AG04449 (cell line): Measurements from ENCODE around the gene TAF11L10.
"Not testable (repeated sequence)": the region's sequence is repeated elsewhere in the genome, so short reads cannot be mapped to it uniquely, and the experiment has no call there.

ENCODE experiments used
- CTCF ChIA-PET: fragments of 350-600 bp; formaldehyde crosslinking; extraction: SDS; loops from one replicate; lab custom pipeline; 2021; ENCODE audit warnings: antibody characterized with exemption; lab: Yijun Ruan, JAX
- POLR2A ChIA-PET: fragments of 400-600, 350-600 bp; formaldehyde crosslinking; extraction: SDS; loops from one replicate; lab custom pipeline; 2020; ENCODE audit warnings: antibody characterized with exemption, inconsistent platforms; lab: Yijun Ruan, JAX
- DNase-seq: peaks from one replicate; pipeline ENCODE4 v3.0.0-alpha.2; 2010; ENCODE audit warnings: low read depth, low spot score
- H3K4me3 ChIP-seq: 2 replicates; pipeline ENCODE4 v1.5.1; 2011; ENCODE audit warnings: low read depth, mild to moderate bottlenecking, control low read depth, low read length
- CTCF ChIP-seq: IDR thresholded peaks from one replicate; pipeline ENCODE4 v1.5.1; 2011; ENCODE audit warnings: mild to moderate bottlenecking, moderate library complexity, low read length, control low read depth, inconsistent platforms; ENCODE audit not compliant: insufficient read depth; ENCODE audit errors: missing control alignments

The TAF11L10 gene

GRCh38 chr5:17597728-17598127 lies at the start of gene TAF11L10:
Gene TAF11L10, minus strand, starts transcription at chr5:17597828.
- CTCF ChIA-PET, H3K4me3 ChIP-seq, POLR2A ChIA-PET, DNase-seq: not testable (repeated sequence)

DNA sequence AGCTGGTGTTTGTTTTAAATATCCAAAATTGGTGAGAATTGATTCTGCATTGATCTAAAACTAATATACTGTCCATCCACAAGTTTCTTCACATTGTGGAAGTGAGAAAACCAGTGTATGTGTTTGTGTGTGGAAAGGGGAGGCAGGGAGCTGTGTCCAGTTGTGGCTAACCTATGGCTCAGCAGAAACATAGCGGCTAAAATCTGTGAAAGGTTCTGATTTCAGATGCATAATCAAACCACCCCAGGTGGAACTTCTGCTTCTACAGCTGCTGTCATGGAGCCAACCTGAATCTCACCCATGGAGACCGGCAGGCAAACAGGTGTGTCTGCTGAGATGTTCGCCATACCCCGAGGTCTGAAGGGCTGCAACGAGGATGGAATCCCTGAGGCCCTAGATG lies 36.5 kb upstream of the TAF11L10 start, which contains the start of gene TAF11L14:
TAF11L14 (plus strand) TSS at position 301 of the 400 bp plus-strand sequence.
- CTCF ChIA-PET: no interaction called here
- no peak for TF ChIP-seq CTCF
- no peak within 1 kb of the TSS for H3K4me3 ChIP-seq
- no peak for DNase-seq
- POLR2A ChIA-PET: no interaction called here

- CTCF ChIA-PET, H3K4me3 ChIP-seq, DNase-seq, POLR2A ChIA-PET: not testable (repeated sequence)
Measured at GRCh38 chr5:17631788-17632187, 34.2 kb upstream of the TAF11L10 start, which contains the start of gene TAF11L13. Gene TAF11L13, plus strand, starts transcription at chr5:17632088.

DNA sequence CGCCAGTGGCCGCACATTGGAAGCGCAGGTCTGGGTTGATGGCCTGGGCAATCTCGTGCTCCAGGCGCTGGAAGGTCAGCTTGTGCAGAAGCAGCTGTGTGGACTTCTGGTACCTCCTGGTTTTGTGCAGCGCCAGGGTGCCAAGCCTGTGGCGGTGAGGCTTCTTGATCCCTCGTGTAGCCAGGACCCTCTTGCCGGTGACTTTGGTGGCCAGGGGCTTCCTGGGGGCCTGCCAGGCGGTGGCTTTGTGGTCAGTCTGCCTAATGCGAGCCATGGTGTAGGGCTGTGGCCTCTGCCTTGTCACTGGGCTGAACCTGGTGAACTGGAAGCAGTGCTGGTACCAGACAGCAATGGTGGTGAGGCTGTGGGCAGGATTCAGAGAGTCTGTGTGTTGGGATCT lies 28.1 kb upstream of the TAF11L10 start:
- CTCF ChIA-PET: no interaction called here
- DNase-seq: no peak
- no peak overlapping the region for H3K4me3 ChIP-seq
- POLR2A ChIA-PET: no interaction called here
- TF ChIP-seq CTCF: no peak

DNA sequence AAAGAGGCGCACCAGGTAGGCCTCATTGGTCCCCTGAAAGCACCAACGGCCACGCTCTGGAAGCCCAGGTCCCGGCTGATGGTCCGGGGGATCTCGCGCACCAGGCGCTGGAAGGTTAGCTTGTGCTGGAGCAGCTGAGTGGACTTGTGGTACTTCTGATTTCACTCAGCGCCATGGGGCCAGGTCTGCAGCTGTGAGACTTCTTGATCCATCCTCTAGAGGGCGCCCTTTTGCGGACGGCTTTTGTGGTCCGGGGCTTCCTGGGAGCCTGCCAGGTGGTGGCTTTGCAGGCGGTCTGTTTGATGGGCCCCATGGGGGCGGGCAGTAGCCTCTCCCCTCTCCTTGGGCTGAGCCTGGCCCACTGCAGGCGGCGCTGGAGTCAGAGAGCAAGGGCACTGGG lies 23.0 kb upstream of the TAF11L10 start:
- POLR2A ChIA-PET: no interaction called here
- CTCF ChIA-PET: no interaction called here
- no peak overlapping the region for H3K4me3 ChIP-seq
- no peak for DNase-seq
- no peak for TF ChIP-seq CTCF

- no peak for TF ChIP-seq CTCF
- POLR2A ChIA-PET: no interaction called here
- CTCF ChIA-PET: no interaction called here
- H3K4me3 ChIP-seq: no peak overlapping the region
- no peak for DNase-seq
Measured at GRCh38 chr5:17619354-17619753, 21.7 kb upstream of the TAF11L10 start.

- CTCF ChIA-PET: no interaction called here
- DNase-seq: no peak
- H3K4me3 ChIP-seq: no peak overlapping the region
- no peak for TF ChIP-seq CTCF
- POLR2A ChIA-PET: no interaction called here
Measured at GRCh38 chr5:17614872-17615605, 17.4 kb upstream of the TAF11L10 start.

GRCh38 chr5:17610092-17610491 lies 12.5 kb upstream of the TAF11L10 start, which contains the start of gene TAF11L12:
Gene TAF11L12, plus strand, starts transcription at chr5:17610392.
- CTCF ChIA-PET, DNase-seq, H3K4me3 ChIP-seq, POLR2A ChIA-PET: not testable (repeated sequence)

GRCh38 chr5:17607461-17607860 lies 9.8 kb upstream of the TAF11L10 start:
- DNase-seq, CTCF ChIA-PET, POLR2A ChIA-PET, H3K4me3 ChIP-seq: not testable (repeated sequence)
